Calu3 (cell line): ENCODE measurements around the gene ZNF217. TPM values are rescaled to one million over a fixed set of nuclear protein-coding genes. Genes with fewer than 3 reads are reported as not detected.

Source experiments
- BruUV-seq: library from RNA; stranded (reverse); fragments of 400-500 nt; replicated peaks from 2 replicates; lab custom pipeline; 2021; lab: Mats Ljungman, UMichigan
- CTCF ChIA-PET: fragments of 300-600 bp; sonication (Branson Sonifier 250); formaldehyde crosslinking; loops from one replicate; lab custom pipeline; 2022; ENCODE audit warnings: antibody characterized with exemption; lab: Charles Lee
- DNase-seq: peaks from one replicate; pipeline ENCODE4 v3.0.0; 2022
- H3K27ac Mint-ChIP-seq: one replicate; pipeline ENCODE4 v1.8.0; 2022; ENCODE audit warnings: mixed read lengths; ENCODE audit not compliant: unreplicated experiment
- H3K27me3 Mint-ChIP-seq: one replicate; pipeline ENCODE4 v1.8.0; 2022; ENCODE audit warnings: mixed read lengths; ENCODE audit not compliant: unreplicated experiment
- H3K36me3 Mint-ChIP-seq: one replicate; pipeline ENCODE4 v1.8.0; 2022; ENCODE audit warnings: mild to moderate bottlenecking, moderate library complexity, mixed read lengths; ENCODE audit not compliant: insufficient read depth, unreplicated experiment
- H3K4me1 Mint-ChIP-seq: one replicate; pipeline ENCODE4 v1.8.0; 2022; ENCODE audit warnings: mild to moderate bottlenecking, low read depth, mixed read lengths; ENCODE audit not compliant: unreplicated experiment
- H3K4me3 Mint-ChIP-seq: one replicate; pipeline ENCODE4 v1.8.0; 2022; ENCODE audit warnings: mild to moderate bottlenecking, low read depth, moderate library complexity, mixed read lengths; ENCODE audit not compliant: unreplicated experiment
- H3K9me3 Mint-ChIP-seq: one replicate; pipeline ENCODE4 v1.8.0; 2022; ENCODE audit warnings: low read depth, mixed read lengths; ENCODE audit not compliant: unreplicated experiment
- CTCF ChIP-seq: fragments of 200-600 bp; IDR thresholded peaks from one replicate; pipeline ENCODE4 v1.8.0; 2022; ENCODE audit warnings: antibody characterized with exemption; ENCODE audit not compliant: unreplicated experiment
- intact Hi-C: fragments of 100-400 bp; cut with micrococcal nuclease; formaldehyde crosslinking; loops from one replicate; pipeline ENCODE4 v1.10.0; 2022; ENCODE audit not compliant: unreplicated experiment
- total RNA-seq: library from RNA; stranded (reverse); gene quantifications from 2 replicates; pipeline ENCODE4 v1.2.3, GENCODE V29; 2022

ZNF217 gene
- total RNA-seq, 1 experiment from 2014 or later = 87.3 TPM

GRCh38 chr20:53574259-53574789 lies 19.3 kb downstream of the ZNF217 start:
- TF ChIP-seq CTCF = no peak
- Mint-ChIP-seq H3K4me1 (peaks cover 32% of the 10 kb centered on the region), H3K27me3 (no peaks in the 10 kb centered on the region), H3K27ac (peak overlapping the region; percentile 51), H3K9me3 (no peaks in the 10 kb centered on the region), H3K4me3 (no peak overlapping the region), H3K36me3 (peaks cover 96% of the 10 kb centered on the region)
- CTCF ChIA-PET = interaction anchor here (1.0 kb wide), 1 partner anchor 10 kb away, joined by 3 read pairs; no protein-coding TSS in a partner anchor
- no peak for DNase-seq
- intact Hi-C loops = no loop called here
- no TSS peak for BruUV-seq

- BruUV-seq = no TSS peak
- H3K27ac Mint-ChIP-seq = no peak overlapping the region
- CTCF ChIA-PET = interaction anchor here (0.7 kb wide), 1 partner anchor 14 kb away, joined by 4 read pairs; no protein-coding TSS in a partner anchor
- peaks cover 96% of the 10 kb centered on the region for H3K36me3 Mint-ChIP-seq
- TF ChIP-seq CTCF = no peak
- DNase-seq = no peak
- intact Hi-C loops = no loop called here
- H3K4me3 Mint-ChIP-seq = no peak overlapping the region
- H3K27me3 Mint-ChIP-seq = no peaks in the 10 kb centered on the region
- no peaks in the 10 kb centered on the region for H3K9me3 Mint-ChIP-seq
- H3K4me1 Mint-ChIP-seq = peaks cover 29% of the 10 kb centered on the region
These were observed 21.9 kb downstream of the ZNF217 start for GRCh38 chr20:53571555-53572286.

- Mint-ChIP-seq H3K4me3 (no peak overlapping the region), H3K27ac (peak overlapping the region; percentile 13), H3K27me3 (no peaks in the 10 kb centered on the region), H3K4me1 (peaks cover 29% of the 10 kb centered on the region), H3K36me3 (peaks cover 96% of the 10 kb centered on the region), H3K9me3 (no peaks in the 10 kb centered on the region)
- CTCF ChIA-PET = interaction anchor here (0.6 to 0.7 kb wide), 2 partner anchors 13 to 269 kb away, joined by 3 to 4 read pairs; no protein-coding TSS in a partner anchor
- intact Hi-C loops = no loop called here
- BruUV-seq = no TSS peak
- TF ChIP-seq CTCF = no peak
- DNase-seq = no peak
These were observed 23.0 kb downstream of the ZNF217 start for GRCh38 chr20:53570446-53571276.

GRCh38 chr20:53569606-53570307 lies 23.9 kb downstream of the ZNF217 start:
- Mint-ChIP-seq H3K36me3 (peaks cover 96% of the 10 kb centered on the region), H3K4me3 (no peak overlapping the region), H3K4me1 (peaks cover 27% of the 10 kb centered on the region), H3K27me3 (no peaks in the 10 kb centered on the region), H3K9me3 (no peaks in the 10 kb centered on the region), H3K27ac (peak overlapping the region; percentile 45)
- TF ChIP-seq CTCF = no peak
- no peak for DNase-seq
- CTCF ChIA-PET = interaction anchor here (0.6 kb wide), 1 partner anchor 270 kb away, joined by 3 read pairs; no protein-coding TSS in a partner anchor
- intact Hi-C loops = no loop called here
- no TSS peak for BruUV-seq
